A204.1 (cell line): Measurements from ENCODE around the gene HERC3.

Experiments used
- FAIRE-seq: peaks from 2 replicates; lab custom pipeline; 2012; peaks lifted over from hg19 to GRCh38; lab: Jason Lieb, UNC

Gene HERC3

GRCh38 chr4:88720451-88721428 lies 128.5 kb downstream of the HERC3 start:
- FAIRE-seq: no peak

- no peak for FAIRE-seq
Observed at GRCh38 chr4:88722276-88722780, 130.0 kb downstream of the HERC3 start.

GRCh38 chr4:88722828-88723227 lies 130.5 kb downstream of the HERC3 start:
- no peak for FAIRE-seq

GRCh38 chr4:88724406-88724805 lies 132.1 kb downstream of the HERC3 start:
- no peak for FAIRE-seq

DNA sequence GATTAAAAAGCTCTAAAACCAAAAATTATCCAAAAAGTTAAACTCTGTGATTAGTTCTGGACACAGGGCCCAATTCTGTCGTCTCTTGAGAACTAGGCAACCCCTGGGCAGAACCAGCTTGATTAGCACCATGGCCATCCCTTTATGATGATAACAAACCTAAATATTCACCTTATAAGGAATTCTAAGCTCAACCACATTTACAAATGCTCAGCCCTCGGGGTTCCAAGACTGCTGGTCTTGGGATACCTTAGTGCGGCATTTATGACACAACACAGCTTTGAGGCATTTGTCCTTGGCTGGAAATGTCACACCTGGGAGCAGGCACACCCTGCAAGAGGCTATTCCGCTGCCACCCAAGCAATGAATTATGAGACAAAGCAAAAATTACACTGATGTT lies 132.9 kb downstream of the HERC3 start:
- no peak for FAIRE-seq

GRCh38 chr4:88725986-88726385 lies 133.7 kb downstream of the HERC3 start:
- FAIRE-seq: no peak

GRCh38 chr4:88728146-88728545 lies 135.9 kb downstream of the HERC3 start:
- FAIRE-seq: no peak

- FAIRE-seq: no peak
Observed at GRCh38 chr4:88729146-88729760, 137.0 kb downstream of the HERC3 start.

GRCh38 chr4:88730811-88731210 lies 138.5 kb downstream of the HERC3 start:
- no peak for FAIRE-seq

GRCh38 chr4:88731381-88731780 lies 139.1 kb downstream of the HERC3 start:
- FAIRE-seq: no peak

- no peak for FAIRE-seq
Observed at GRCh38 chr4:88732714-88733368, 140.6 kb downstream of the HERC3 start.

- FAIRE-seq: no peak
Observed at GRCh38 chr4:88734403-88734949, 142.2 kb downstream of the HERC3 start.

GRCh38 chr4:88735564-88735963 lies 143.3 kb downstream of the HERC3 start:
- FAIRE-seq: no peak

GRCh38 chr4:88736264-88736663 lies 144.0 kb downstream of the HERC3 start:
- no peak for FAIRE-seq

GRCh38 chr4:88737307-88737941 lies 145.1 kb downstream of the HERC3 start:
- FAIRE-seq: no peak

- no peak for FAIRE-seq
Observed at GRCh38 chr4:88738180-88738579, 145.9 kb downstream of the HERC3 start.

GRCh38 chr4:88742561-88742960 lies 150.3 kb downstream of the HERC3 start:
- FAIRE-seq: no peak

DNA sequence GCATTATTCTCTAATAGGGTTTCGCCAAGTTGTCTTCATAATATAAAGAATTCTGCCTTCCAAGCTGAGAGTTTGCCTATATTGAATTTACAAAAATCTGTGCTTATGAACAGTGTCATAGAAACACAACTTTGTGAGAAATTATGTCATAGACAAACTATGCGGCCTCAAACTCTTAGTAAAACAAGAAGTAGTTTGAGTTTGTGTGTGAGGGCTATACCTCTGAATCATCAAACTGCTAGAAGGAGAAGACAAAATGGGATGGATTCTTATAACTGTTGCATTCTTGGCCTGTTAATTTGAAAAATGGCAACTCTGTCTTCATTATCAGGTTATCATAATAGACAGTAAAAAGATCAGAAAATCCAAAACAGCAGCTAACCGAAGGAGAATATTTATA lies 151.4 kb downstream of the HERC3 start:
- no peak for FAIRE-seq

GRCh38 chr4:88744609-88745008 lies 152.3 kb downstream of the HERC3 start:
- no peak for FAIRE-seq

DNA sequence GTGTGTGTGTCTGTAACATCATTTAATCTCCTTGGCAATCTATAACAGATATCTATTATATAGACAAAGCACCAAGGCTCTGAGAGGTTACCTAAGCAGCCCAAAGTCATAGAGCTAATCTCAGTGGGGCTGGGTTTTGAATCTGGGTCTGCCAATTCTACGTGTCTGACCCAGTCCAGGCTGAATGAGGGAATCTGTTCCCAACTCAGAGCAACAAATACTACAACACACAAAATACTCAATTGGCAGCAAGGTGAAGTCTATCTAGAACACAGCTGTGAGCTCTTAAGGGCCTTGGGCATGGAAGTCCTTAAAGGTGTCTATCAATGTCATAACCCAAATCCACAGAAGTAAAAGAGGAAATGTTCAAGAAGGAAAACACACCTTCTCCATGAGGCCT lies 152.9 kb downstream of the HERC3 start:
- no peak for FAIRE-seq

- FAIRE-seq: no peak
Observed at GRCh38 chr4:88745581-88746163, 153.4 kb downstream of the HERC3 start.

DNA sequence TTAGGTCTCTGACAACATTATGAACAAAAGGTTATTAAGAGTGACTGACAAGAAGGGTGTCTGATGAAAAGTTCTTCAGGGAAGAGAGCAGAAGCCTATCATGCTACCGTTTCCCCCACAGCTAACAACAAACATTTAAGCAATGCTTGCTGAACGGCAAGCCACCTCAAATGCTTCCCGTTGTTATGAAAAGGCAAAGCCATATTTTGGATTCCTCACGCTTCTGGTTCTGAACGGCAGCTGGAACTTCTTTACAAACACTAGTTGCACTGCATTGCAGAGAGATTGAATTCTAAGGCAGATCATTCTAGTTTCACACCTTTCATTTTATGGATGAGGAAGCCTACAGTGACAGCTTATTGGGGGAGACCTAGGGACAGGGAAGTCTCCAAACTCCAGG lies 153.9 kb downstream of the HERC3 start:
- no peak for FAIRE-seq
